ENCODE data around the gene ORC6. TPM values are rescaled to one million over a fixed set of nuclear protein-coding genes. Genes with fewer than 3 reads are reported as not detected.
A peak's percentile ranks its signal among the peaks of the same experiment; 100 is the strongest.

Gene ORC6
- total RNA-seq, 1 donor from 2014 or later: 13.2 TPM

DNA sequence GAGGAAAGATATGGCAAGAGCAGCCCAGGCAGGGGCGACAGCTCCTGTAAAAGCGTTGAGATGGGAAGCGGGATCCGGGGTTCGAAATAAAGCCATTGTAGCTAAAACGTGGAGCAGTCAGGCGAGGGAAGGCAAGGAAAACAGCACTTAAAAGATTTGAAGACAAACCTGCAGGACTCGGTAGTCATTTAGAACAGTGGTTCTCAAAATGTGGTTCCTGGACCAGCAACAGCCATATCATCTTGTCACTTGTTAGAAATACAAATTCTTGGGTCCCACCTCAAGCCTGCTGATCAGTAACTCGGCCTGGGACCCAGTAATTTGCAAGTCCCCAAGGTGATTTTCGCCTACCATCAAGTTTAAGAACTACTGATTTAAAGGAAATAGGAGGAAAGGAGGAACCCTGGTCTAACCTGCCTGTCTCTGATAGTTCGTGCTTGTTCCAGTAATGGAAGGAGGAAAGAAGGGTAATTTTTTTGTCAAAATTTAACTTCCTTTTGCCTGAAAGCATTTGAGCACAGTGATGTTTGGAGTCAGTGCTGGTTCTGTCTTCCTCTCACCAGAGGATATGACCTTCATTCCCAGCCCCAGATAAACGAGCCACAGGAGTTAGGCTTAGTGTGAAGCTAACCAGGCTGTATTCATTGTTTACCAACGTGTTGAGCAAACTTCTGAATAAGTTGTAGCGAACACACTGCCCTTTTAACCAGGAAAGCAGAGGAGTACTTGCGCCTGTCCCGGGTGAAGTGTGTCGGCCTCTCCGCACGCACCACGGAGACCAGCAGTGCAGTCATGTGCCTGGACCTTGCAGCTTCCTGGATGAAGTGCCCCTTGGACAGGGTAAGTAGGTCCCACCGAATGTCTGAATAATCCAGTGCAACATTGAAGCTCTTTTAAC, 1.1 kb downstream of the ORC6 start:
- Mint-ChIP-seq H3K4me3 (no peak overlapping the region), H3K27ac (no peak overlapping the region), H3K4me1 (peaks cover 23% of the 10 kb centered on the region), H3K9me3 (no peaks in the 10 kb centered on the region), H3K27me3 (no peaks in the 10 kb centered on the region), H3K36me3 (ENCODE audit: low read depth) (peaks cover 5% of the 10 kb centered on the region)
- CTCF ChIA-PET: interaction anchor here (0.7 to 2.2 kb wide), 4 partner anchors 17 to 164 kb away, joined by 3 to 11 read pairs (median 6); no protein-coding TSS in a partner anchor
- DNase-seq (no peak), ATAC-seq (ENCODE audit: low read depth) (no peak)
- POLR2A ChIA-PET: interaction anchor here (0.6 to 4.4 kb wide), 4 partner anchors 11 to 283 kb away, joined by 3 to 20 read pairs (median 6); partner anchors contain the start of gene DNAJA2
- intact Hi-C loops (cut with micrococcal nuclease): no loop called here
- TF ChIP-seq, protein P1, sequence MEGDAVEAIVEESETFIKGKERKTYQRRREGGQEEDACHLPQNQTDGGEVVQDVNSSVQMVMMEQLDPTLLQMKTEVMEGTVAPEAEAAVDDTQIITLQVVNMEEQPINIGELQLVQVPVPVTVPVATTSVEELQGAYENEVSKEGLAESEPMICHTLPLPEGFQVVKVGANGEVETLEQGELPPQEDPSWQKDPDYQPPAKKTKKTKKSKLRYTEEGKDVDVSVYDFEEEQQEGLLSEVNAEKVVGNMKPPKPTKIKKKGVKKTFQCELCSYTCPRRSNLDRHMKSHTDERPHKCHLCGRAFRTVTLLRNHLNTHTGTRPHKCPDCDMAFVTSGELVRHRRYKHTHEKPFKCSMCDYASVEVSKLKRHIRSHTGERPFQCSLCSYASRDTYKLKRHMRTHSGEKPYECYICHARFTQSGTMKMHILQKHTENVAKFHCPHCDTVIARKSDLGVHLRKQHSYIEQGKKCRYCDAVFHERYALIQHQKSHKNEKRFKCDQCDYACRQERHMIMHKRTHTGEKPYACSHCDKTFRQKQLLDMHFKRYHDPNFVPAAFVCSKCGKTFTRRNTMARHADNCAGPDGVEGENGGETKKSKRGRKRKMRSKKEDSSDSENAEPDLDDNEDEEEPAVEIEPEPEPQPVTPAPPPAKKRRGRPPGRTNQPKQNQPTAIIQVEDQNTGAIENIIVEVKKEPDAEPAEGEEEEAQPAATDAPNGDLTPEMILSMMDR (IDR thresholded peaks at IDR 0.05): no peak

DNA sequence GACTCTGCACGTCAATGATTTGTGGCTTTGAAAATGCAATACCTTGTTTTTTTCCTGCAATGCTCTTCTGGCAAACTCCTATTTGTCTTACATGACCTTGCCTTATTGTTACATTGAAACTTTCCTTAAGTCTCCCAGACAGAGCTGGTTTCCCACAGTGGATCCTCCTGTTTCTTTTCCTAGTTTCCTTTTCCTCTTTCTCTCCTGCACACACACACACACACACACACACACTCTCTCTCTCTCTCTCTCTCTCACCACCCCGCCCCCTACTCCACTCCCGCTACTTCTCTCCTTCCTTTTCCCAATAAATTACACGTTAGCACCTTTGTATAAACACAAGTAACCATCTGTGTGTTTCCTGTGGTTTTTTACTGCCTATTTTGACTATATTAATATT, 2.3 kb downstream of the ORC6 start:
- H3K4me1 Mint-ChIP-seq: peaks cover 18% of the 10 kb centered on the region
- ChIA-PET POLR2A (interaction anchor here (0.7 to 4.4 kb wide), 4 partner anchors 97 to 1556 kb away, joined by 3 to 20 read pairs (median 4); partner anchors contain the start of gene DNAJA2), CTCF (interaction anchor here (1.0 to 2.2 kb wide), 4 partner anchors 18 to 238 kb away, joined by 3 to 11 read pairs (median 6); no protein-coding TSS in a partner anchor)
- no peak for ATAC-seq (ENCODE audit: low read depth)
- no peaks in the 10 kb centered on the region for H3K9me3 Mint-ChIP-seq
- H3K36me3 Mint-ChIP-seq (ENCODE audit: low read depth): peaks cover 9% of the 10 kb centered on the region
- peak overlapping the region; percentile 74 for H3K27ac Mint-ChIP-seq
- no peak for DNase-seq
- TF ChIP-seq, protein P1 (IDR thresholded peaks at IDR 0.05): no peak
- peak overlapping the region; percentile 66 for H3K4me3 Mint-ChIP-seq
- no peaks in the 10 kb centered on the region for H3K27me3 Mint-ChIP-seq
- intact Hi-C loops (cut with micrococcal nuclease): no loop called here

DNA sequence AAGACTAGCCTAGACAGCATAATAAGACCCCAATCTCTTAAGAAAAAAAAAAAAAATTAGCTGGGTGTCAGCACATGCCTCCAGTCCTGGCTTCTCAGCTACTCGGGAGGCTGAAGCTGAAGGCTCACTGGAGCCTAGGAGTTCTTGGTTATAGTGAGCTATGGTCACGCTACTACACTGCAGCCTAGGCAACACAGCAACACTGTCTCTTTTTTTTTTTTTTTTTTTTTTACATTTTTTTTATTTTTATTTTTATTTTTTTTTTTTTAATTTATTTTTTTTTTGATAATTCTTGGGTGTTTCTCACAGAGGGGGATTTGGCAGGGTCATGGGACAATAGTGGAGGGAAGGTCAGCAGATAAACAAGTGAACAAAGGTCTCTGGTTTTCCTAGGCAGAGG, 4.1 kb downstream of the ORC6 start:
- ChIA-PET POLR2A (no interaction called here), CTCF (no interaction called here)
- DNase-seq (no peak), ATAC-seq (ENCODE audit: low read depth) (no peak)
- Mint-ChIP-seq H3K9me3 (no peaks in the 10 kb centered on the region), H3K4me3 (no peak overlapping the region), H3K4me1 (no peaks in the 10 kb centered on the region), H3K27ac (no peak overlapping the region), H3K36me3 (ENCODE audit: low read depth) (peaks cover 9% of the 10 kb centered on the region), H3K27me3 (no peaks in the 10 kb centered on the region)
- intact Hi-C loops (cut with micrococcal nuclease): no loop called here
- TF ChIP-seq, protein P1 (IDR thresholded peaks at IDR 0.05): no peak

DNA sequence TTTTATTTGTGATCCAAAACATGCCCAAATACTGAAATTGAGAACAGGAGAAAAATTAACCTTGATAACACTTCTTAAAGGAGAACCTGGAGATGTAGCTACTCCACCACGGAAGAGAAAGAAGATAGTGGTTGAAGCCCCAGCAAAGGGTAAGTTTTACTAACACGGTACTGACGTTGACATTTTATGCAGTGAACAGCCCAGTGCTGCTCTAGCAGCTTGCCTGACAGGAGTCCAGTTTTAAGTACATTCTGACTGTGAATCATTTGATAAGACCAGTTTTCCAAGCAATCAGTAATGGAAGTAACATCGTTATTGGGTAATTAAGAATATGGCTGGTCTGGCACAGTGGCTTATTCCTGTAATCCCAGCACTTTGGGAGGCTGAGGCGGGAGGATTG, 6.5 kb downstream of the ORC6 start:
- H3K4me1 Mint-ChIP-seq: no peaks in the 10 kb centered on the region
- POLR2A ChIA-PET: no interaction called here

DNA sequence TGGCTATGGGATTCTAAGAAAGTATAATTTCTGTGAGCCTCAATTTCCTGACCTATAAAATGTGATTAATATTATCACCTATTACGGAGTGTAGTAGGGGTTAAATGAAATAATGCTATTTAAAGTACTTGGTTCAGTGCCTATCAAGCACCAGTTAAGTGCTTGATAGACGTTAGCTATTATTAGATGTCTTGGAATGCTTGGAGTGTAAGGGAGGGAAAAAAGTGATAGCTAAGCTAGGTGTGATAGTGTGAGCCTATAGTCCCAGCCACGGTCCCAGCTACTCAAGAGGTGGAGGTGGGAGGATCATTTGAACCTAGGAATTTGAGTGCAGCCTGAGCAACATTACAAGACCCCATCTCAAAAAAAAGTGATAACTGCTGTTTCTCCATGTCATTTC, 7.5 kb downstream of the ORC6 start:
- Mint-ChIP-seq H3K27me3 (no peaks in the 10 kb centered on the region), H3K27ac (no peak overlapping the region), H3K4me1 (no peaks in the 10 kb centered on the region), H3K36me3 (ENCODE audit: low read depth) (peaks cover 9% of the 10 kb centered on the region), H3K9me3 (no peaks in the 10 kb centered on the region), H3K4me3 (no peak overlapping the region)
- CTCF ChIA-PET: no interaction called here
- no peak for ATAC-seq (ENCODE audit: low read depth)
- intact Hi-C loops (cut with micrococcal nuclease): no loop called here
- POLR2A ChIA-PET: no interaction called here
- TF ChIP-seq, protein P1 (IDR thresholded peaks at IDR 0.05): no peak
- DNase-seq: no peak

More for the DNA sequence above, 6.5 kb downstream of the ORC6 start:
- ATAC-seq (ENCODE audit: low read depth): no peak
- Mint-ChIP-seq H3K27ac (no peak overlapping the region), H3K4me3 (no peak overlapping the region), H3K36me3 (ENCODE audit: low read depth) (peaks cover 9% of the 10 kb centered on the region), H3K9me3 (no peaks in the 10 kb centered on the region), H3K27me3 (no peaks in the 10 kb centered on the region)
- no peak for DNase-seq
- intact Hi-C loops (cut with micrococcal nuclease): no loop called here
- CTCF ChIA-PET: no interaction called here
- TF ChIP-seq, protein P1 (IDR thresholded peaks at IDR 0.05): no peak
